CD14-positive monocyte (primary cell): ENCODE data around the gene PPA1. TPM values are rescaled to one million over a fixed set of nuclear protein-coding genes. Genes with fewer than 3 reads are reported as not detected.

Source experiments
- DNase-seq, 3 donors: peaks; one replicate each; pipeline ENCODE4 v3.0.0-alpha.2; 2011 to 2022
- H2AFZ ChIP-seq: 2 replicates; pipeline ENCODE4 v1.6.0; 2012; ENCODE audit warnings: mild to moderate bottlenecking, low read depth, low read length, inconsistent platforms; ENCODE audit not compliant: insufficient read depth, poor library complexity, severe bottlenecking
- H3K27ac ChIP-seq, 2 donors: 1 replicate in 1 of 2; 2 replicates in 1 of 2; pipeline ENCODE4 v1.5.1; 2012 to 2013; ENCODE audit warnings: low read length in 2 of 2, control low read depth in 1 of 2, inconsistent platforms in 1 of 2, low read depth in 1 of 2, mild to moderate bottlenecking in 1 of 2
- H3K27me3 ChIP-seq, 2 donors: one replicate each; pipeline versions ENCODE4 v1.6.0 to v1.6.1; 2011 to 2013; ENCODE audit warnings: low read length in 2 of 2; ENCODE audit not compliant: control insufficient read depth in 2 of 2, insufficient read depth in 2 of 2
- H3K36me3 ChIP-seq, 2 donors: replicated peaks in 1 of 2; 1 replicate in 1 of 2; 2 replicates in 1 of 2; pipeline versions ENCODE4 v1.5.1 to v1.6.1; 2012 to 2013; ENCODE audit warnings: low read length in 2 of 2, control low read depth in 1 of 2, inconsistent platforms in 1 of 2, mild to moderate bottlenecking in 1 of 2; ENCODE audit not compliant: insufficient read depth in 2 of 2, control insufficient read depth in 1 of 2
- H3K4me1 ChIP-seq, 2 donors: 1 replicate in 1 of 2; 2 replicates in 1 of 2; pipeline versions ENCODE4 v1.5.1 to v1.6.1; 2012 to 2013; ENCODE audit warnings: low read length in 2 of 2, control low read depth in 1 of 2, inconsistent platforms in 1 of 2, mild to moderate bottlenecking in 1 of 2, moderate library complexity in 1 of 2; ENCODE audit not compliant: insufficient read depth in 2 of 2, control insufficient read depth in 1 of 2
- H3K4me2 ChIP-seq: replicated peaks from 2 replicates; pipeline ENCODE3; 2012; ENCODE audit warnings: low read length, moderate library complexity, mild to moderate bottlenecking; ENCODE audit not compliant: poor library complexity, severe bottlenecking; ENCODE audit errors: extremely low read depth
- H3K4me3 ChIP-seq, 3 experiments: fragments of 200-600 bp in 1 of 3; sonication (generic) in 1 of 3; replicated peaks in 1 of 3; 1 replicate in 2 of 3; 2 replicates in 1 of 3; pipeline ENCODE4 v1.5.1; 2011 to 2013; ENCODE audit warnings: low read length in 3 of 3, mild to moderate bottlenecking in 3 of 3, control low read depth in 2 of 3, low read depth in 2 of 3, inconsistent platforms in 1 of 3, moderate library complexity in 1 of 3
- H3K79me2 ChIP-seq: 2 replicates; pipeline ENCODE4 v1.6.0; 2012; ENCODE audit warnings: mild to moderate bottlenecking, control low read depth, inconsistent platforms, low read length, moderate library complexity; ENCODE audit not compliant: insufficient read depth
- H3K9ac ChIP-seq: 2 replicates; pipeline ENCODE4 v1.6.0; 2017; ENCODE audit warnings: low read length, mild to moderate bottlenecking; ENCODE audit not compliant: insufficient read depth, poor library complexity, severe bottlenecking
- H3K9me3 ChIP-seq, 2 donors: replicated peaks in 1 of 2; 1 replicate in 1 of 2; 2 replicates in 1 of 2; pipeline versions ENCODE4 v1.5.1 to v1.6.1; 2012 to 2013; ENCODE audit warnings: low read length in 2 of 2, control low read depth in 1 of 2; ENCODE audit not compliant: control insufficient read depth in 1 of 2, insufficient read depth in 1 of 2
- H4K20me1 ChIP-seq: 2 replicates; pipeline ENCODE4 v1.6.0; 2012; ENCODE audit warnings: mild to moderate bottlenecking, low read length, control low read depth, moderate library complexity; ENCODE audit not compliant: insufficient read depth
- H3K27ac Mint-ChIP-seq, 7 donors: one replicate each; pipeline ENCODE4 v1.8.0; 2020; ENCODE audit warnings: mild to moderate bottlenecking in 7 of 7, mixed read lengths in 7 of 7, moderate library complexity in 6 of 7, inconsistent platforms in 2 of 7
- H3K27me3 Mint-ChIP-seq, 3 donors: one replicate each; pipeline ENCODE4 v1.8.0; 2021 to 2022; ENCODE audit warnings: low read depth in 3 of 3, mild to moderate bottlenecking in 3 of 3, mixed read lengths in 3 of 3, moderate library complexity in 3 of 3, inconsistent platforms in 1 of 3
- H3K36me3 Mint-ChIP-seq, 2 donors: one replicate each; pipeline ENCODE4 v1.8.0; 2020; ENCODE audit warnings: mixed read lengths in 2 of 2, inconsistent platforms in 1 of 2, mild to moderate bottlenecking in 1 of 2
- H3K4me1 Mint-ChIP-seq: one replicate; pipeline ENCODE4 v1.8.0; 2020; ENCODE audit warnings: mild to moderate bottlenecking, mixed read lengths
- H3K4me3 Mint-ChIP-seq, 2 donors: one replicate each; pipeline ENCODE4 v1.8.0; 2020; ENCODE audit warnings: mild to moderate bottlenecking in 2 of 2, mixed read lengths in 2 of 2, moderate library complexity in 1 of 2
- H3K9me3 Mint-ChIP-seq, 7 donors: one replicate each; pipeline ENCODE4 v1.8.0; 2020 to 2022; ENCODE audit warnings: mixed read lengths in 7 of 7, mild to moderate bottlenecking in 6 of 7, moderate library complexity in 6 of 7, inconsistent platforms in 2 of 7
- CTCF ChIP-seq: fragments of 200-600 bp; IDR thresholded peaks from one replicate; pipeline ENCODE4 v1.8.0; 2022; ENCODE audit warnings: antibody characterized with exemption, mild to moderate bottlenecking
- WGBS: methylation state at CpG from one replicate; pipeline ENCODE4 v1.1.5; 2013; ENCODE audit warnings: missing lambda C conversion rate; ENCODE audit not compliant: insufficient coverage; 5-methylcytosine and 5-hydroxymethylcytosine counted together
- intact Hi-C, 2 donors: fragments of 100-400 bp; cut with micrococcal nuclease; formaldehyde crosslinking; loops; one replicate each; pipeline versions ENCODE4 v1.15.0 to v1.15.1; 2023
- polyA plus RNA-seq, 3 donors: library from polyadenylated mRNA; depleted of rRNA in 1 of 3; unstranded in 2 of 3; stranded (reverse) in 1 of 3; fragments of 300-500 nt in 2 of 3; fragments of >200 nt in 1 of 3; fragmentation: Illumina TruSeq in 2 of 3; gene quantifications; 1 replicate in 2 of 3; 2 replicates in 1 of 3; pipeline ENCODE4 v1.2.3, GENCODE V29; 2012 to 2021

PPA1 gene
- polyA plus RNA-seq, 3 donors, result 30.9 to 125 (median 112) TPM

GRCh38 chr10:70191972-70192305 lies 41.3 kb downstream of the PPA1 start:
- Histone ChIP-seq H3K27me3 (no peaks in the 10 kb centered on the region), H3K4me1 (peaks cover 49 to 54% of the 10 kb centered on the region in 2 donors), H3K79me2 (no peaks in the 10 kb centered on the region), H3K4me2 (peak overlapping the region; percentile 24), H3K27ac (peak overlapping the region in 1 of 2 donors; percentile 35), H2AFZ (no peak overlapping the region), H3K9me3 (no peaks in the 10 kb centered on the region), H4K20me1 (no peaks in the 10 kb centered on the region), H3K9ac (no peak overlapping the region), H3K36me3 (no peaks in the 10 kb centered on the region), H3K4me3 (peak overlapping the region in 1 of 3 experiments; percentile 12)
- Mint-ChIP-seq H3K9me3 (no peaks in the 10 kb centered on the region), H3K4me1 (peaks cover 49% of the 10 kb centered on the region), H3K27me3 (peaks cover 0 to 2% (median 1%) of the 10 kb centered on the region in 3 donors), H3K27ac (peak overlapping the region in 6 of 7 donors; percentile 48 to 87 (median 74)), H3K4me3 (peak overlapping the region in 1 of 2 donors; percentile 49), H3K36me3 (peaks cover 0 to 4% of the 10 kb centered on the region in 2 donors)
- peak; percentile 40 to 69 (median 58) for DNase-seq
- intact Hi-C loops, result no loop called here
- no peak for TF ChIP-seq CTCF

- peak overlapping the region in 5 of 7 donors; percentile 48 to 87 (median 62) for H3K27ac Mint-ChIP-seq
- H3K4me2 ChIP-seq, result peak overlapping the region; percentile 24
- WGBS, result no CpG with 5 or more reads among the region's 4 CpGs
Measured at GRCh38 chr10:70191161-70191971, 41.9 kb downstream of the PPA1 start.

More at GRCh38 chr10:70191161-70191971, 41.9 kb downstream of the PPA1 start:
- Histone ChIP-seq H3K27ac (peak overlapping the region in 1 of 2 donors; percentile 35), H3K36me3 (no peaks in the 10 kb centered on the region), H3K9me3 (no peaks in the 10 kb centered on the region), H3K9ac (no peak overlapping the region), H4K20me1 (no peaks in the 10 kb centered on the region), H2AFZ (no peak overlapping the region), H3K27me3 (no peaks in the 10 kb centered on the region), H3K4me1 (peaks cover 49 to 54% of the 10 kb centered on the region in 2 donors), H3K79me2 (no peaks in the 10 kb centered on the region), H3K4me3 (peak overlapping the region in 1 of 3 experiments; percentile 12)
- H3K4me3 Mint-ChIP-seq, result peak overlapping the region in 1 of 2 donors; percentile 49
- H3K9me3 Mint-ChIP-seq, result no peaks in the 10 kb centered on the region
- H3K36me3 Mint-ChIP-seq, result no peaks in the 10 kb centered on the region
- TF ChIP-seq CTCF, result no peak
- H3K27me3 Mint-ChIP-seq, result peaks cover 0 to 2% (median 1%) of the 10 kb centered on the region in 3 donors
- DNase-seq, result no peak
- intact Hi-C loops, result no loop called here
- peaks cover 49% of the 10 kb centered on the region for H3K4me1 Mint-ChIP-seq
